ENCODE data around the gene GRIA2. TPM values are rescaled to one million over a fixed set of nuclear protein-coding genes. Genes with fewer than 3 reads are reported as not detected.

GRIA2 gene
- total RNA-seq, 1 donor from 2014 or later, result not detected

DNA sequence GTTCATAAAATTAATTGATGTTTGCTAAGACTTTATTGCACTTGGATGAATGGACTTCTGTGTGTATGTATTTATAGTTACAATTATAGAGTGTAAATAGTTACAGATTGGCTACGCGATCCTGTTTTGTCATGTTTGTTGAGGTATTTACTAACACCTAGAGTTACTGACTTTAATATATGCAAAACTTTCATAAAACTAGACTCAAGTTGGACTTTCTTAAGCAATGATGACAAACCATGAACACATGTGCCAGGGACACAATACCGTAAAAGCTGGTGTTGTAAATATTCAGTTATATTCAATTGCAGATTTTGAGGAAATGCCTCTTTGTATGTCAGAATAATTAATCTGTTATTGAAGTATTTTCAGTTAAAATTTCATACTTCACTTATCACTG is 6.1 kb downstream of the GRIA2 start:
- H3K27me3 Mint-ChIP-seq, result peaks cover 11% of the 10 kb centered on the region
- H3K4me1 Mint-ChIP-seq, result no peaks in the 10 kb centered on the region
- TF ChIP-seq, protein P1, sequence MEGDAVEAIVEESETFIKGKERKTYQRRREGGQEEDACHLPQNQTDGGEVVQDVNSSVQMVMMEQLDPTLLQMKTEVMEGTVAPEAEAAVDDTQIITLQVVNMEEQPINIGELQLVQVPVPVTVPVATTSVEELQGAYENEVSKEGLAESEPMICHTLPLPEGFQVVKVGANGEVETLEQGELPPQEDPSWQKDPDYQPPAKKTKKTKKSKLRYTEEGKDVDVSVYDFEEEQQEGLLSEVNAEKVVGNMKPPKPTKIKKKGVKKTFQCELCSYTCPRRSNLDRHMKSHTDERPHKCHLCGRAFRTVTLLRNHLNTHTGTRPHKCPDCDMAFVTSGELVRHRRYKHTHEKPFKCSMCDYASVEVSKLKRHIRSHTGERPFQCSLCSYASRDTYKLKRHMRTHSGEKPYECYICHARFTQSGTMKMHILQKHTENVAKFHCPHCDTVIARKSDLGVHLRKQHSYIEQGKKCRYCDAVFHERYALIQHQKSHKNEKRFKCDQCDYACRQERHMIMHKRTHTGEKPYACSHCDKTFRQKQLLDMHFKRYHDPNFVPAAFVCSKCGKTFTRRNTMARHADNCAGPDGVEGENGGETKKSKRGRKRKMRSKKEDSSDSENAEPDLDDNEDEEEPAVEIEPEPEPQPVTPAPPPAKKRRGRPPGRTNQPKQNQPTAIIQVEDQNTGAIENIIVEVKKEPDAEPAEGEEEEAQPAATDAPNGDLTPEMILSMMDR (IDR thresholded peaks at IDR 0.05), result no peak
- H3K4me3 Mint-ChIP-seq, result no peak overlapping the region
- no peak overlapping the region for H3K27ac Mint-ChIP-seq
- DNase-seq (no peak), ATAC-seq (ENCODE audit: low read depth) (no peak)
- H3K9me3 Mint-ChIP-seq, result no peaks in the 10 kb centered on the region
- ChIA-PET POLR2A (no interaction called here), CTCF (no interaction called here)
- intact Hi-C loops (cut with micrococcal nuclease), result no loop called here
- H3K36me3 Mint-ChIP-seq (ENCODE audit: low read depth), result no peaks in the 10 kb centered on the region

DNA sequence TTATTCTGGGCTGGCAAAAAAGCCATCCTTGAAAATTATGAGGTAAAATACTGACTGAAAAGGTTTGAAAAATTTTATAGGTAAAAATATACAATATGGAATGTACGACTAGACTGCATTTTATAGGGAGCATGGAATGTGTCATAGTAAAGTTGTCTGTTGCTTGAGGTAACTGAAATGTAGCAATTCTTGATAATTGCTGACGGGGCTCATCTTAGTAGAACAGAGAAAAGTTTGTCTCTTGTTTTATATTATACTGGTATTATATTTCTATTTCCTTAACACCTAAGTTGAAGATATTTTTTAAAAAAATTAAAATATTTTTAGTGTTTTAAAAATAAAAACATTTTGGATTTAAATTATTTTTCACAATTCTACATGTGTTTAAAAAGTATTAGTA is 11.0 kb downstream of the GRIA2 start:
- Mint-ChIP-seq H3K27me3 (no peaks in the 10 kb centered on the region), H3K9me3 (no peaks in the 10 kb centered on the region), H3K36me3 (ENCODE audit: low read depth) (no peaks in the 10 kb centered on the region), H3K27ac (no peak overlapping the region), H3K4me3 (no peak overlapping the region), H3K4me1 (no peaks in the 10 kb centered on the region)
- intact Hi-C loops (cut with micrococcal nuclease), result no loop called here
- ChIA-PET CTCF (no interaction called here), POLR2A (no interaction called here)
- no peak for ATAC-seq (ENCODE audit: low read depth)
- TF ChIP-seq, protein P1 (IDR thresholded peaks at IDR 0.05), result no peak
- no peak for DNase-seq

DNA sequence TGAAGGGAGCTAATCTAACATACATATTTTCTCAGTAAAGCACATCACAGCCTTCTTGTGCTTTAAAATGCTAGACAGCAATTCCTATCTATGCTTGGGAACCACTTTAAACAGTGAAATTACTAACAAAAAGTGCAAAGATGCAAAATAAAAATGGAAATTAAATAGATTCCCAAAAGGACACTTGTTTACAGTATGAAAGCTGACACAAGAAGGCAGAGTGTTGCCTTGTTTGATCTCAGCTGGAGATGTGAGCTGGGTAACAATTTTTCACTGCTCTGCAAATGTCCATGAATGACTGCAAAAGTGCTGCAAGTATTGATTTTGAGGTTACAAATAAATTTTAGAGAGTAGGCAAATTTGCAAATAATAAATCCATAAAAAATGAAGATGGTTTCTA is 22.3 kb downstream of the GRIA2 start:
- no peaks in the 10 kb centered on the region for H3K4me1 Mint-ChIP-seq
- H3K9me3 Mint-ChIP-seq, result no peaks in the 10 kb centered on the region
- intact Hi-C loops (cut with micrococcal nuclease), result no loop called here
- ChIA-PET CTCF (no interaction called here), POLR2A (no interaction called here)
- TF ChIP-seq, protein P1 (IDR thresholded peaks at IDR 0.05), result no peak
- no peak overlapping the region for H3K4me3 Mint-ChIP-seq
- H3K27ac Mint-ChIP-seq, result no peak overlapping the region
- H3K27me3 Mint-ChIP-seq, result no peaks in the 10 kb centered on the region
- ATAC-seq (ENCODE audit: low read depth), result no peak
- DNase-seq, result no peak
- H3K36me3 Mint-ChIP-seq (ENCODE audit: low read depth), result no peaks in the 10 kb centered on the region

DNA sequence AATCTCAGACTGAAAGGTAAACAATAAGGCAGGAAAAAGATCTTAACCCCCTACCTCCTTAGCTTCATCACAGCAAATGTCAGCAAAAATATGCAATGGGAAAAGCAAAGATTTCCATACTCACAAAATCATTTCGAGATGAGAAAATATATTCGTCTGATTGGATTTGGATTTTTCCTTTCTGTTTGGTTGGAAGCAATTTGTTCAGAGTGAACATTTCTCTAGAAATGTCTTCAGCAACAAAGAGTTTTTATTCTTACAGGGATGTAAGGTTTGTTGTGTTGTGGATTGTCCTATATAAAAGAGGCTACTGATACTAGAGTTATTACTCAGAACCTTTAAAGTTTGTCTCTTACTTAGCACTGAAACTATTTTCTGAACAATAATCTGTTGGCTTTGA is 23.8 kb downstream of the GRIA2 start:
- DNase-seq, result no peak
- no peaks in the 10 kb centered on the region for H3K36me3 Mint-ChIP-seq (ENCODE audit: low read depth)
- no peaks in the 10 kb centered on the region for H3K9me3 Mint-ChIP-seq
- POLR2A ChIA-PET, result no interaction called here
- CTCF ChIA-PET, result no interaction called here
- H3K4me3 Mint-ChIP-seq, result no peak overlapping the region
- H3K4me1 Mint-ChIP-seq, result no peaks in the 10 kb centered on the region
- intact Hi-C loops (cut with micrococcal nuclease), result no loop called here
- ATAC-seq (ENCODE audit: low read depth), result no peak
- TF ChIP-seq, protein P1 (IDR thresholded peaks at IDR 0.05), result no peak
- H3K27ac Mint-ChIP-seq, result no peak overlapping the region
- H3K27me3 Mint-ChIP-seq, result no peaks in the 10 kb centered on the region

DNA sequence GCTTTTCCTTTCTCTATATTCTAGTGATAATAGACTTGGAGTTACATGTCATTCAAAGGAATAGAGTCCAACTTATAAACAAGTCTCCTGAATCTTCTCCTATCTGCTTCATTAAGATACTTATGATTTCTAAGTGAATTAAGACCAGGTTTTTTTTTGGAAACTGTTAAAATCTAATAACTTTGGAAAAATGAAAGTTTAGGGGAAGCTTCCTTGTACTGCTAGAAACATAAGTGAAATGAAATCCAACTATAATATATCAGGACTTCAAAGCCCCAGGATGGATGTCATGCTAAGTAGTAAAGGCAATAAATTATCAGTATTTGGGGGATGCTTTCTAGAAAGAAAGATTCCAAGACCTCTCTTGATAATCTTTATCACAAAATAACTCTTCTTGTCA is 24.8 kb downstream of the GRIA2 start:
- Mint-ChIP-seq H3K9me3 (no peaks in the 10 kb centered on the region), H3K36me3 (ENCODE audit: low read depth) (no peaks in the 10 kb centered on the region), H3K27me3 (no peaks in the 10 kb centered on the region), H3K27ac (no peak overlapping the region), H3K4me1 (no peaks in the 10 kb centered on the region), H3K4me3 (no peak overlapping the region)
- ChIA-PET CTCF (no interaction called here), POLR2A (no interaction called here)
- no peak for ATAC-seq (ENCODE audit: low read depth)
- intact Hi-C loops (cut with micrococcal nuclease), result no loop called here
- no peak for DNase-seq
- TF ChIP-seq, protein P1 (IDR thresholded peaks at IDR 0.05), result no peak
